ENCODE measurements around the gene TSPAN8. TPM values are rescaled to one million over a fixed set of nuclear protein-coding genes. Genes with fewer than 3 reads are reported as not detected.

The TSPAN8 gene
- total and polyA plus RNA-seq, 2 donors from 2014 or later: 61.2 to 77.3 TPM

GRCh38 chr12:71200706-71201105 is 42.9 kb upstream of the TSPAN8 start:
- H3K27ac ChIP-seq (ENCODE audit: low read depth in 2 of 2, low read length in 2 of 2): no peak overlapping the region
- intact Hi-C loops (cut with DNase I): no loop called here
- no peaks in the 10 kb centered on the region for H3K27me3 ChIP-seq (ENCODE audit: control insufficient read depth, insufficient read depth, low read length)
- no peaks in the 10 kb centered on the region for H3K36me3 ChIP-seq (ENCODE audit: control insufficient read depth in 2 of 3, insufficient read depth in 3 of 3, low read length in 3 of 3)
- no peaks in the 10 kb centered on the region for H3K9me3 ChIP-seq (ENCODE audit: control insufficient read depth in 2 of 3, insufficient read depth in 1 of 3, low read length in 3 of 3)
- H3K4me1 ChIP-seq (ENCODE audit: control insufficient read depth in 2 of 3, insufficient read depth in 2 of 3, low read depth in 1 of 3, low read length in 3 of 3): no peaks in the 10 kb centered on the region
- H3K4me3 ChIP-seq (ENCODE audit: low read length in 3 of 3): no peak overlapping the region
- H3K9ac ChIP-seq (ENCODE audit: low read length in 3 of 3): no peak overlapping the region
- no peak for TF ChIP-seq CTCF (IDR thresholded peaks at IDR 0.05; ENCODE audit: borderline replicate concordance, extremely low read depth, insufficient read depth)
- DNase-seq (no peak), FAIRE-seq (no peak)

GRCh38 chr12:71197460-71197859 is 39.7 kb upstream of the TSPAN8 start:
- intact Hi-C loops (cut with DNase I): no loop called here
- FAIRE-seq: no peak

GRCh38 chr12:71195338-71195896 is 37.6 kb upstream of the TSPAN8 start:
- no peak overlapping the region for H3K4me3 ChIP-seq (ENCODE audit: low read length in 3 of 3)
- H3K4me1 ChIP-seq (ENCODE audit: control insufficient read depth in 2 of 3, insufficient read depth in 2 of 3, low read depth in 1 of 3, low read length in 3 of 3): no peaks in the 10 kb centered on the region
- H3K27me3 ChIP-seq (ENCODE audit: control insufficient read depth, insufficient read depth, low read length): no peaks in the 10 kb centered on the region
- no peaks in the 10 kb centered on the region for H3K36me3 ChIP-seq (ENCODE audit: control insufficient read depth in 2 of 3, insufficient read depth in 3 of 3, low read length in 3 of 3)
- no peak overlapping the region for H3K27ac ChIP-seq (ENCODE audit: low read depth in 2 of 2, low read length in 2 of 2)
- intact Hi-C loops (cut with DNase I): no loop called here
- FAIRE-seq: no peak
- no peak for TF ChIP-seq CTCF (IDR thresholded peaks at IDR 0.05; ENCODE audit: borderline replicate concordance, extremely low read depth, insufficient read depth)
- DNase-seq: no peak
- no peak overlapping the region for H3K9ac ChIP-seq (ENCODE audit: low read length in 3 of 3)
- no peaks in the 10 kb centered on the region for H3K9me3 ChIP-seq (ENCODE audit: control insufficient read depth in 2 of 3, insufficient read depth in 1 of 3, low read length in 3 of 3)

More at GRCh38 chr12:71197460-71197859, 39.7 kb upstream of the TSPAN8 start:
- H3K27me3 ChIP-seq (ENCODE audit: control insufficient read depth, insufficient read depth, low read length): no peaks in the 10 kb centered on the region
- no peak for TF ChIP-seq CTCF (IDR thresholded peaks at IDR 0.05; ENCODE audit: borderline replicate concordance, extremely low read depth, insufficient read depth)
- no peaks in the 10 kb centered on the region for H3K4me1 ChIP-seq (ENCODE audit: control insufficient read depth in 2 of 3, insufficient read depth in 2 of 3, low read depth in 1 of 3, low read length in 3 of 3)
- H3K4me3 ChIP-seq (ENCODE audit: low read length in 3 of 3): no peak overlapping the region
- DNase-seq: no peak
- H3K9me3 ChIP-seq (ENCODE audit: control insufficient read depth in 2 of 3, insufficient read depth in 1 of 3, low read length in 3 of 3): no peaks in the 10 kb centered on the region
- H3K9ac ChIP-seq (ENCODE audit: low read length in 3 of 3): no peak overlapping the region
- H3K27ac ChIP-seq (ENCODE audit: low read depth in 2 of 2, low read length in 2 of 2): no peak overlapping the region
- no peaks in the 10 kb centered on the region for H3K36me3 ChIP-seq (ENCODE audit: control insufficient read depth in 2 of 3, insufficient read depth in 3 of 3, low read length in 3 of 3)

- Histone ChIP-seq H3K9me3 (ENCODE audit: control insufficient read depth in 2 of 3, insufficient read depth in 1 of 3, low read length in 3 of 3) (no peaks in the 10 kb centered on the region), H3K4me3 (ENCODE audit: low read length in 3 of 3) (no peak overlapping the region), H3K27me3 (ENCODE audit: control insufficient read depth, insufficient read depth, low read length) (no peaks in the 10 kb centered on the region), H3K36me3 (ENCODE audit: control insufficient read depth in 2 of 3, insufficient read depth in 3 of 3, low read length in 3 of 3) (no peaks in the 10 kb centered on the region), H3K9ac (ENCODE audit: low read length in 3 of 3) (no peak overlapping the region), H3K27ac (ENCODE audit: low read depth in 2 of 2, low read length in 2 of 2) (no peak overlapping the region), H3K4me1 (ENCODE audit: control insufficient read depth in 2 of 3, insufficient read depth in 2 of 3, low read depth in 1 of 3, low read length in 3 of 3) (no peaks in the 10 kb centered on the region)
- no peak for DNase-seq
- TF ChIP-seq CTCF (IDR thresholded peaks at IDR 0.05; ENCODE audit: borderline replicate concordance, extremely low read depth, insufficient read depth): no peak
- FAIRE-seq: no peak
- intact Hi-C loops (cut with DNase I): no loop called here
Measured at GRCh38 chr12:71194657-71195056, 36.9 kb upstream of the TSPAN8 start.
